ENCODE measurements around the gene FGFR4.

Gene FGFR4

GRCh38 chr5:177083357-177083756 lies 3.4 kb upstream of the FGFR4 start:
- peak; percentile 56 for FAIRE-seq

GRCh38 chr5:177084175-177084574 lies 2.5 kb upstream of the FGFR4 start:
- DNase-seq (ENCODE audit: extremely low spot score, insufficient read length, low read depth) (no peak), FAIRE-seq (no peak)

More at GRCh38 chr5:177083357-177083756, 3.4 kb upstream of the FGFR4 start:
- no peak for DNase-seq (ENCODE audit: extremely low spot score, insufficient read length, low read depth)

GRCh38 chr5:177085985-177086653 lies 596 bp upstream of the FGFR4 start:
- DNase-seq (ENCODE audit: extremely low spot score, insufficient read length, low read depth): no peak
- no peak for FAIRE-seq

- DNase-seq (ENCODE audit: extremely low spot score, insufficient read length, low read depth): no peak
- no peak for FAIRE-seq
These were observed 787 bp downstream of the FGFR4 start for GRCh38 chr5:177087398-177088005.

- DNase-seq (ENCODE audit: extremely low spot score, insufficient read length, low read depth) (no peak), FAIRE-seq (no peak)
These were observed 2.4 kb downstream of the FGFR4 start for GRCh38 chr5:177089127-177089526.

- FAIRE-seq: no peak
- no peak for DNase-seq (ENCODE audit: extremely low spot score, insufficient read length, low read depth)
These were observed 3.3 kb downstream of the FGFR4 start for GRCh38 chr5:177089825-177090641.

GRCh38 chr5:177090813-177091212 lies 4.1 kb downstream of the FGFR4 start:
- DNase-seq (ENCODE audit: extremely low spot score, insufficient read length, low read depth) (no peak), FAIRE-seq (no peak)

GRCh38 chr5:177091232-177091631 lies 4.5 kb downstream of the FGFR4 start:
- FAIRE-seq (no peak), DNase-seq (ENCODE audit: extremely low spot score, insufficient read length, low read depth) (no peak)

GRCh38 chr5:177092178-177093081 lies 5.7 kb downstream of the FGFR4 start:
- no peak for FAIRE-seq

GRCh38 chr5:177093082-177093712 lies 6.5 kb downstream of the FGFR4 start:
- DNase-seq (ENCODE audit: extremely low spot score, insufficient read length, low read depth): no peak
- FAIRE-seq: no peak

More at GRCh38 chr5:177092178-177093081, 5.7 kb downstream of the FGFR4 start:
- no peak for DNase-seq (ENCODE audit: extremely low spot score, insufficient read length, low read depth)

- FAIRE-seq: no peak
- no peak for DNase-seq (ENCODE audit: extremely low spot score, insufficient read length, low read depth)
These were observed 7.1 kb downstream of the FGFR4 start for GRCh38 chr5:177093803-177094202.

- DNase-seq (ENCODE audit: extremely low spot score, insufficient read length, low read depth) (no peak), FAIRE-seq (no peak)
These were observed 7.7 kb downstream of the FGFR4 start for GRCh38 chr5:177094224-177095087.

- FAIRE-seq (no peak), DNase-seq (ENCODE audit: extremely low spot score, insufficient read length, low read depth) (no peak)
These were observed 8.5 kb downstream of the FGFR4 start for GRCh38 chr5:177095088-177095669.

- DNase-seq (ENCODE audit: extremely low spot score, insufficient read length, low read depth): no peak
- no peak for FAIRE-seq
These were observed 9.7 kb downstream of the FGFR4 start for GRCh38 chr5:177096162-177097015.

- DNase-seq (ENCODE audit: extremely low spot score, insufficient read length, low read depth): no peak
- FAIRE-seq: no peak
These were observed 10.6 kb downstream of the FGFR4 start for GRCh38 chr5:177097016-177097985.

- FAIRE-seq (no peak), DNase-seq (ENCODE audit: extremely low spot score, insufficient read length, low read depth) (no peak)
These were observed 11.4 kb downstream of the FGFR4 start for GRCh38 chr5:177098120-177098469.

Measured in GM18507 (cell line).